ENCODE measurements around the gene TAX1BP3. TPM values are rescaled to one million over a fixed set of nuclear protein-coding genes. Genes with fewer than 3 reads are reported as not detected.

The TAX1BP3 gene
- total RNA-seq, 2 donors from 2014 or later = 72.9 to 82.7 TPM

GRCh38 chr17:3636154-3636907 is 32.0 kb downstream of the TAX1BP3 start, which contains the start of the genes CTNS and SHPK:
Gene CTNS, plus strand, starts transcription at chr17:3636760. Its CDS starts 3,447 bp downstream, at chr17:3640207.
Gene SHPK, minus strand, starts transcription at chr17:3636250. Its CDS starts 31 bp downstream, at chr17:3636219.
- peak within 1 kb of the TSS; percentile 94 for H3K4me3 ChIP-seq
- ATAC-seq (peak; percentile 96), DNase-seq (peak; percentile 97 to 98 (median 98))
- no peaks in the 10 kb centered on the region for H3K36me3 ChIP-seq (replicated peaks in 1 of 2; ENCODE audit: insufficient read depth in 1 of 2, low read depth in 2 of 2)
- 0% methylated on average over 66 of the region's 68 CpGs; no CpG with 5 or more reads in 1 of the 2 donors for WGBS, 2 donors
- H3K9me3 ChIP-seq = no peaks in the 10 kb centered on the region
- H3K4me1 ChIP-seq = peaks cover 43% of the 10 kb centered on the region
- peak; percentile 72 to 82 (median 79) for TF ChIP-seq POLR2A (IDR thresholded peaks at IDR 0.05)
- TF ChIP-seq, protein P1, sequence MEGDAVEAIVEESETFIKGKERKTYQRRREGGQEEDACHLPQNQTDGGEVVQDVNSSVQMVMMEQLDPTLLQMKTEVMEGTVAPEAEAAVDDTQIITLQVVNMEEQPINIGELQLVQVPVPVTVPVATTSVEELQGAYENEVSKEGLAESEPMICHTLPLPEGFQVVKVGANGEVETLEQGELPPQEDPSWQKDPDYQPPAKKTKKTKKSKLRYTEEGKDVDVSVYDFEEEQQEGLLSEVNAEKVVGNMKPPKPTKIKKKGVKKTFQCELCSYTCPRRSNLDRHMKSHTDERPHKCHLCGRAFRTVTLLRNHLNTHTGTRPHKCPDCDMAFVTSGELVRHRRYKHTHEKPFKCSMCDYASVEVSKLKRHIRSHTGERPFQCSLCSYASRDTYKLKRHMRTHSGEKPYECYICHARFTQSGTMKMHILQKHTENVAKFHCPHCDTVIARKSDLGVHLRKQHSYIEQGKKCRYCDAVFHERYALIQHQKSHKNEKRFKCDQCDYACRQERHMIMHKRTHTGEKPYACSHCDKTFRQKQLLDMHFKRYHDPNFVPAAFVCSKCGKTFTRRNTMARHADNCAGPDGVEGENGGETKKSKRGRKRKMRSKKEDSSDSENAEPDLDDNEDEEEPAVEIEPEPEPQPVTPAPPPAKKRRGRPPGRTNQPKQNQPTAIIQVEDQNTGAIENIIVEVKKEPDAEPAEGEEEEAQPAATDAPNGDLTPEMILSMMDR (IDR thresholded peaks at IDR 0.05) = peak in 1 of 7 experiments; percentile 9
- intact Hi-C loops (cut with DNase I) = no loop called here
- no peaks in the 10 kb centered on the region for H3K27me3 ChIP-seq
- peak within 1 kb of the TSS; percentile 88 to 95 (median 92) for H3K27ac ChIP-seq

- Histone ChIP-seq H3K4me1 (peaks cover 38% of the 10 kb centered on the region), H3K9me3 (no peaks in the 10 kb centered on the region), H3K27me3 (no peaks in the 10 kb centered on the region), H3K36me3 (replicated peaks in 1 of 2; ENCODE audit: insufficient read depth in 1 of 2, low read depth in 2 of 2) (no peaks in the 10 kb centered on the region), H3K27ac (peak overlapping the region; percentile 46 to 95 (median 92)), H3K4me3 (peak overlapping the region; percentile 94)
- no peak for TF ChIP-seq POLR2A (IDR thresholded peaks at IDR 0.05)
- TF ChIP-seq, protein P1 (IDR thresholded peaks at IDR 0.05) = no peak
- intact Hi-C loops (cut with DNase I) = no loop called here
- DNase-seq (peak in 1 of 4 donors; percentile 13), ATAC-seq (no peak)
- 14 to 41% methylated on average over 13 to 38 of the region's 38 CpGs for WGBS, 2 donors
These were observed 32.8 kb downstream of the TAX1BP3 start for GRCh38 chr17:3635474-3636153.

- H3K4me3 ChIP-seq = no peak overlapping the region
- no peaks in the 10 kb centered on the region for H3K9me3 ChIP-seq
- H3K27me3 ChIP-seq = no peaks in the 10 kb centered on the region
- peaks cover 0 to 8% of the 10 kb centered on the region in 2 donors for H3K36me3 ChIP-seq (replicated peaks in 1 of 2; ENCODE audit: insufficient read depth in 1 of 2, low read depth in 2 of 2)
- 92% methylated on average over 3 to 7 of the region's 7 CpGs for WGBS, 2 donors
- no peak for TF ChIP-seq POLR2A (IDR thresholded peaks at IDR 0.05)
- TF ChIP-seq, protein P1 (IDR thresholded peaks at IDR 0.05) = no peak
- DNase-seq = no peak
- no peak for ATAC-seq
- intact Hi-C loops (cut with DNase I) = no loop called here
- peaks cover 14% of the 10 kb centered on the region for H3K4me1 ChIP-seq
- no peak overlapping the region for H3K27ac ChIP-seq
These were observed 36.1 kb downstream of the TAX1BP3 start for GRCh38 chr17:3632287-3632686.

GRCh38 chr17:3630781-3631180 is 37.6 kb downstream of the TAX1BP3 start:
- DNase-seq (no peak), ATAC-seq (no peak)
- Histone ChIP-seq H3K27me3 (no peaks in the 10 kb centered on the region), H3K4me1 (peaks cover 13% of the 10 kb centered on the region), H3K36me3 (replicated peaks in 1 of 2; ENCODE audit: insufficient read depth in 1 of 2, low read depth in 2 of 2) (peaks cover 0 to 8% of the 10 kb centered on the region in 2 donors), H3K9me3 (no peaks in the 10 kb centered on the region), H3K4me3 (no peak overlapping the region), H3K27ac (no peak overlapping the region)
- no peak for TF ChIP-seq POLR2A (IDR thresholded peaks at IDR 0.05)
- TF ChIP-seq, protein P1 (IDR thresholded peaks at IDR 0.05) = no peak
- intact Hi-C loops (cut with DNase I) = no loop called here
- whole genome bisulfite sequencing, 2 donors = 86 to 88% methylated on average over 10 of the region's 10 CpGs

Data from body of pancreas (tissue), 4 donors.